T1000 (cell line): Measurements from ENCODE around the gene DHRS1.
A peak's percentile ranks its signal among the peaks of the same experiment; 100 is the strongest.

Experiments
- DNase-seq: peaks from one replicate; lab custom pipeline; 2025; ENCODE audit warnings: mixed read lengths; lab: John Stamatoyannopoulos, UW

Gene DHRS1

GRCh38 chr14:24327914-24328313, 28.3 kb upstream of the DHRS1 start:
- DNase-seq, result peak; percentile 16

GRCh38 chr14:24327303-24327702, 27.7 kb upstream of the DHRS1 start:
- no peak for DNase-seq

- DNase-seq, result no peak
Observed at GRCh38 chr14:24325963-24326362, 26.4 kb upstream of the DHRS1 start.

- no peak for DNase-seq
Observed at GRCh38 chr14:24325041-24325530, 25.5 kb upstream of the DHRS1 start.

GRCh38 chr14:24324024-24324423, 24.4 kb upstream of the DHRS1 start:
- DNase-seq, result no peak

GRCh38 chr14:24323341-24323740, 23.8 kb upstream of the DHRS1 start:
- DNase-seq, result no peak

GRCh38 chr14:24322672-24323071, 23.1 kb upstream of the DHRS1 start:
- no peak for DNase-seq

GRCh38 chr14:24321212-24321975, 21.8 kb upstream of the DHRS1 start:
- DNase-seq, result no peak

- no peak for DNase-seq
Observed at GRCh38 chr14:24317141-24317928, 17.8 kb upstream of the DHRS1 start.

GRCh38 chr14:24316597-24316950, 17.0 kb upstream of the DHRS1 start:
- no peak for DNase-seq

GRCh38 chr14:24315807-24316596, 16.4 kb upstream of the DHRS1 start:
- no peak for DNase-seq

GRCh38 chr14:24315243-24315806, 15.7 kb upstream of the DHRS1 start:
- DNase-seq, result no peak

- DNase-seq, result no peak
Observed at GRCh38 chr14:24314377-24315193, 15.0 kb upstream of the DHRS1 start.

- DNase-seq, result no peak
Observed at GRCh38 chr14:24313913-24314312, 14.3 kb upstream of the DHRS1 start.

GRCh38 chr14:24312736-24313507, 13.3 kb upstream of the DHRS1 start:
- DNase-seq, result no peak

- DNase-seq, result no peak
Observed at GRCh38 chr14:24311837-24312615, 12.4 kb upstream of the DHRS1 start.

- DNase-seq, result no peak
Observed at GRCh38 chr14:24310646-24311604, 11.3 kb upstream of the DHRS1 start, which contains the start of gene LTB4R. LTB4R (plus strand) TSS chr14:24311502; CDS start chr14:24315652, 4,150 bp downstream.

- DNase-seq, result no peak
Observed at GRCh38 chr14:24310265-24310645, 10.7 kb upstream of the DHRS1 start.
